EH (cell line): ENCODE measurements around the gene CAPN13.
"Not testable (repeated sequence)": the region's sequence is repeated elsewhere in the genome, so short reads cannot be mapped to it uniquely, and the experiment has no call there.

Experiments
- DNase-seq: peaks from one replicate; pipeline ENCODE4 v3.0.0-alpha.2; 2015; ENCODE audit warnings: low read depth

CAPN13 gene

DNA sequence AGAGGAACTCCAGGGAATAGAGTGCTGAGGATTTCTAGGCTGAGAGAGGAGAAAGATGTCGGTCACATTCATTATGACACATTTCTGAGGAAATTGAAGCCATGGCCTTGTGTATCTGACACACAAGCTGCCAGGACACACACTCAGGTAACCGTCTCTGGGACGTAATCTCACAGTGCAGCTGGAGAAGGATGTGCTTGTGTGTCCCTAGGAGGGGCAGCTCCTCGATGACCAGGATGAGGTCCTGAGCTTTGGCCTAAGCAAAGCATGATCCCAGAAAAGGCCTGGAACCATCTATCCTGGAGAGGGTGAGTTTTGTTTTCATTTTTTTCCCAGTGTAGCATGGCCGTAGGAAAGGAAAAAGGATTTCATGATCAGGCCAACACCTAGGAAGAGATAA is 102.2 kb downstream of the CAPN13 start:
- DNase-seq = no peak

DNA sequence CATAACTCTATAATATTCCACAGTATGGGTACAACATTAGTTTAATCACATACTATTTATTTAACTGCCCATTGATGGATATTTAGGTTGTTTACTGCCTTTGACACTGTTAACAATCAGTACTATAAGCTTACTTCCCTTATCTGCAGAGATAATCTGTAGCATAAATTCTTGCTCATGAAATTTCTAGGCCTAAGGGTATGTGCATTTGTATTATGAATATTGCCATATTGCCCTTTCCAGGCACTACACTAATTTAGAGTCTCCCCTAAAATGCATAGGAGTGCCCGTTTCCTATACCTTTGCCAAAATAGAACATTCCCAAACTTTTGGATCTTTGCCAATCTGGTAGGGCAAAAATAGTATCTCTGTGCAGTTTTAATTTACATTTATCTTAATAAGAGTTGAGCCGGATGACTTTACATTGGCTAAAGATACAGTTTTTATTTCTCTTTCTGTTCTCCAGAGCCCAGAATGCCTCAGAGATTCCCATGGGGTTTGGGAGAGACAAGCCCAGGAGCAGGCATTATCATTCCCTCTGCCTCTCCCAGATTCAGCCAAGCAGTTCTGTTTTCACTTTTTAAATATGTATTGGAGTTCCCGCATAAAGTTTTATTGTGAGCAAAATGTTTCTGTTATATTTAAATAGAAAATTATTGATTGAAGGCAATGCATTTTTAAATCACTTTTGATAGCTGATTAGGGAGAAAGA is 102.8 kb downstream of the CAPN13 start:
- peak; percentile 19 for DNase-seq

DNA sequence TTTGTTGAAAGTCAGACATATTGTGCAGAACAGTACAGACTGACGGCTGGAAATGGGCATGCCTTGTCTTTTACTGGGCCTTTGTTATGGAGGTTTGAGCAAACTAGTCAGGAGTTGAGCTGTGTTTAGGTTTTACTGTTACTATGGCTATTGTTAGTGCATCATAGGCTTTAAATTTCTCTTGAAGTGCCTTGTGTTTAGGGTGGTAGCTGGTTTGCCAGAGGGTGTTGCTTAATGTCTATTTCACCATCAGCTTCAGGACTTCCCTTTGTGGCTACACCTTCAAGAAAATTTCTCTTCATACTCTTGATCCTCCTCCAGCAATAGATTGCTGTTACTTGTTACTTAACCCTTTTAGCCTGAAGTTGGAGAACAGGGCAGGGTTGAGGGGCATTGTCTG is 104.6 kb downstream of the CAPN13 start:
- DNase-seq = no peak

DNA sequence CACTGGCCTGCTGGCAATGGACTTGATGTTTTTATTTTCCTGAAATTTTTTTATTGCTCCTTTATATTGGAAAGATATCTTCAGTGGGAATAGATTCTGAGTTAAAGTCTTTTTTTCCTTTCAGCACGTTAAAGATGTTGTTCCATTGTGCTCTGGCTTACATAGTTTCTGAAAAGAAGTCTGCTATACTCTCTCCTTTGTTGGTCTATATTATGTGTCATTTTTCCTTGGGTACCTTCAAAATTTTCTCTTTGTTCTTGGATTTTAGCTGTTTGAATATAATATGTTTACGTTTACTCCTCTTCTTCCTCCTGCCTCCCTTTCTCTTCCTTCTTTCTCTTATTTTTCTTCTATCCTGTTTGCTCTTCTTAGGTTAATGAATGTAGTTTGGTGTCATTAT is 105.5 kb downstream of the CAPN13 start:
- no peak for DNase-seq

DNA sequence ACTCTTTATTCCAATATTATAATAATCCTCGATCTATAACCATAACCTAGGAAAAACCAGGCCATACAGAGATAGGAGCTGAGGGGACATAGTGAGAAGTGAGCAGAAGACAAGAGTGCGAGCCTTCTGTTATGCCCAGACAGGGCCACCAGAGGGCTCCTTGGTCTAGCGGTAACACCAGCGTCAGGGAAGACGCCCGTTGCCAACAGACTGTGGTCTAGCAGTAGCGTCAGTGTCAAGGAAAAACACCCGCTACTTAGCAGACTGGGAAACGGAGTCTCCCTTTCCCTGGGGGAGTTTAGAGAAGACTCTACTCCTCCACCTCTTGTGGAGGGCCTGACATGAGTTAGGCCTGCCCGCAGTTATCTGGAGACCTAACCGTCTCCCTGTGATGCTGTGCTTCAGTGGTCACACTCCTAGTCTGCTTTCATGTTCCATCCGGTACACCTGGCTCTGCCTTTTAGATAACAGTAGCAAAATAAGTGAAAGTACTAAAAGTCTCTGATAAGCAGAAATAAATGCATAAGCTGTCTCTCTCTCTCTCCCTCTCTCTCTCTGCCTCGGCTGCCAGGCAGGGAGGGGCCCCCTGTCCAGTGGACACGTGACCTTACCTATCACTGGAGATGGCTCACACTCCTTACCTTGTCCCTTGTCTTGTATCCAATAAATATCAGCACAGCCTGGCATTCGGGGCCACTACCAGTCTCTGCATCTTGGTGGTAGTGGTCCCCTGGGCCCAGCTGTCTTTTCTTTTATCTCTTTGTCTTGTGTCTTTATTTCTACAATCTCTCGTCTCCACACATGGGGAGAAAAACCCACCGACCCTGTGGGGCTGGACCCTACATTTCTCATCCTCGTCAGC is 109.8 kb downstream of the CAPN13 start:
- not testable (repeated sequence) for DNase-seq

DNA sequence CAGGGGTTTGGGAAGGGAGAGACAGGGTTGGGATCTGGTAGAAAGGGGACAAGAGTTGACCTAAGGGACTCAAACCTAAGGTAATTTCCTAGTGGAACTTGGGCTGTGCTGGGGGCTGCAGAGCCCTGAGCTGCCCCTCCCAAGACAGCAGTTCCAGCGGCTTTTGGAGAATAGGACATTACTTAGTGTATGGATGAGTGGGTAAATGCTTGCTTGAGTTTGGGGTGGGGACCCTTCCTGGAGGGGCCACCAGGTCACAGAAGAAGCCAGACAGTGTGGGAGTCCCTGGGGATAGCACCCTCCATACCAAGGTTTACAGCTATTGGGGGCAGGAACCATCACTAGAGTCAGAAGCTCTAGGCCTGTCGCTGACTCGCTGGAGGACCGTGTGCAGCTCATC is 111.5 kb downstream of the CAPN13 start:
- no peak for DNase-seq

DNA sequence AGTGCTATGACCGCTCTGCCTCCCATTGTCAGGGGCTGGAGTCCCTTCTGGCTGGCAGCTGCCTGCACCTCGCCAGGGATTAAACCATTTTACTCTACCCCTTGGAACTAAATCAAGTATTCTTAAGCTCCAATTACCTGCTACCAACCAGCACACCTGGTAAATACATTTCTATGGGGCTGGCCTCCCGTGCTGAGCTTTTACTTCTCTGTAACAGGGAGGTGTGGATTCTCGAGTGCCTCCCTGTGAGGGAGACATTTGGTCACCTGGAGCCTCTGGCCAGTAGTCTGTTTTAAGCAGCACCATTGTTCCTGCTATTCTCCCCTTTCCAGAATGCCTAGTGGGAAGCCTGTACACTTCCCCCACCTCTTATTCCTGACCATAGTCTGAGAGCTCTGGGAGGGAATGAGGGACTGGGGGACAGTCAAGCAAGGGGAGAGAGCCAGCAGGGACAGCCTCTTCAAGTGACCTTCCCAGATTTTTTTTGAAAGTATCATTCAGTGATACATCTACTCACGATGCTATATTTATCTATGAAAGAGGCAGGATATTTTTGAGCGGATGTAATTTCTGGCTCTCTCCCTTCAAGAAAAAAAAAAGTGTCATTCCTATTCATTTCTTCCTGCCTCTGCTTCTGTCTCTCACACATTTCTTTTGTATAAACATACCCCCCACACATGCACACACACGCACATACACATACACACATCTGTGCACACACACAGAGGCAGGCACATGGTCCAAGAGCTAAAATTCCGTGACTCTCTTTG is 112.8 kb downstream of the CAPN13 start:
- DNase-seq = peak; percentile 46

DNA sequence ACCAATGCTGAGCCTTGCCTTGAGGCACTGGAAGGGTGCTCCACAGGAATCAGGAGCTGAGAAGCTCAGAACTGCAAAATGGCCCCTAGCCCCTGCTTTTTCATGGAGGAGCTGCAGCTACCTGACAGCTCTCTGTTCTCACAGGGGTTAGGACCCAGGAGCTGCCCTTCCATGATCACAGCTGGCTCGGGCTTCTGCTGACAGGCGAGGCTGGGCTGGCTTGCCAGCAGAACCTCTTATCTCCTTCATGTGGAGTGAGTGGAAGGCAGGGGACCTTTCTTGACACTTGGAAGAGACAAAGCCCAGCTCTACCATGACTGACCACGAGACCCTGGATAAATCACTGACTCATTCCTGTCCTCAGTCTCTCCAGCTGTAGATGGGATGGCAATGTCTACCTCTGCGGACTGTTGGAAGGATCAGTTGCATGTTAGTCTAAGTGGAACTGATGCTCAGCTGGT is 113.4 kb downstream of the CAPN13 start:
- no peak for DNase-seq

DNA sequence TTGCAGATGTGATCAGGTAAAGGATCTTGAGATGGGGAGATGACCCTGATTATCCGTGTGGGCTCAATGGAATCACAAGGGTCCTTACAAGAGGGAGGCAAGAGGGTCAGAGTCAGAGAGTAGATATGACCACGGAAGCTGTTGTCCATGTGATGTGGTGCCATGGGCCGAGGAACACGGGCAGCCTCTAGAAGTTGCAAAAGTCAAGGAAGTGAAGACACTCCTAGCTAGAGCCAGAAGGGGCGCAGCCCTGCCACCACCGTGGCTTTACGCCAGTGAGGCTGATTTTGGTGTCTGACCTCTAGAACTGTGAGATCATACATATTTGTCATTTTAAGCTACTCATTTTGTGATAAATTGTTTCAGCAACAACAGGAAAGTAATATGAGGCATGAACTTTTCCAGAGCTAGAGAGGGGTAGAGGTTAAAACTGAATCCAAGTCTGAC is 114.4 kb downstream of the CAPN13 start:
- peak; percentile 41 for DNase-seq

DNA sequence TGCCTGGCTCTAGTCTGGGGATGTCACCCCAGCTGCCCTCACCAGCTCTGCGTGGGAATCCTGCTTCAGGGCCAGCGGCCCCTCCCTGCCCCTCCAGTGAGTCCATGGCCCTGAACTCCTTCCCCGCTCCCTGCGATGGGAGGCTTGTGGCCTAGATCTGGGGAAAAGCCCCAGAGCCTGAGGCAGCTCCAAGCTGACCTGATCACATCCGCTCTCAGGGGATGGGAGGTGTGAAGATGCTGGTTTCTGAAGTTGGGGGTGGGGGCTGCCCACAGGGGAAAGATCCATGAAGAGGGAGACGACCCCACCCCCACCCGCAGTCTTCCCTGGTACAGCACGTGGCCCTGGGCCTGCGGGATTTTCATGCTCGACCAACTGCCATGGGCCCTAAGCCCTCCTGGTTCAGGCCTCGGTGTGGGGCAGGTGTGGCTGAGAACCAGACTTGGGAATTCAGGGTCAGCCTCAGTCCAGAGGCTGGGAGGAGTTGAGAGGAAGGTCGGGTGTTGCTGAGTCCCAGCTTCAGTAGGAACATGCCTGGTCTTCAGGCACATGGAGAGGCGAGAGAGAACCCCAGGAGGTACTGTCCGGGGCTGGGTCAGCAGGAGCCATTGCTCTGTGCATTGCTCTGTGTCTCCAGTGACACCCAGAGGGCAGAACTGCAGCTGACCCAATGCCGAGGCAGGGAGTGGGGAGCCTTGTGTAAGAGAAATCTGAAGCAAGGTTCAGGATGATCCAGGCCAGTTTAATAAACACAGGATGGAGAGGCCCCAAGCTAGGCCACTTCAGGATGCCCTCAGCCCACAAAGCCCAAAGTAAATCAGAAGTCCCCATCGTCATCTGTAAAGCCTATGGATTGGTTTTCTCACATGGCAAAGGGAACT is 115.1 kb downstream of the CAPN13 start:
- DNase-seq = peak; percentile 57

DNA sequence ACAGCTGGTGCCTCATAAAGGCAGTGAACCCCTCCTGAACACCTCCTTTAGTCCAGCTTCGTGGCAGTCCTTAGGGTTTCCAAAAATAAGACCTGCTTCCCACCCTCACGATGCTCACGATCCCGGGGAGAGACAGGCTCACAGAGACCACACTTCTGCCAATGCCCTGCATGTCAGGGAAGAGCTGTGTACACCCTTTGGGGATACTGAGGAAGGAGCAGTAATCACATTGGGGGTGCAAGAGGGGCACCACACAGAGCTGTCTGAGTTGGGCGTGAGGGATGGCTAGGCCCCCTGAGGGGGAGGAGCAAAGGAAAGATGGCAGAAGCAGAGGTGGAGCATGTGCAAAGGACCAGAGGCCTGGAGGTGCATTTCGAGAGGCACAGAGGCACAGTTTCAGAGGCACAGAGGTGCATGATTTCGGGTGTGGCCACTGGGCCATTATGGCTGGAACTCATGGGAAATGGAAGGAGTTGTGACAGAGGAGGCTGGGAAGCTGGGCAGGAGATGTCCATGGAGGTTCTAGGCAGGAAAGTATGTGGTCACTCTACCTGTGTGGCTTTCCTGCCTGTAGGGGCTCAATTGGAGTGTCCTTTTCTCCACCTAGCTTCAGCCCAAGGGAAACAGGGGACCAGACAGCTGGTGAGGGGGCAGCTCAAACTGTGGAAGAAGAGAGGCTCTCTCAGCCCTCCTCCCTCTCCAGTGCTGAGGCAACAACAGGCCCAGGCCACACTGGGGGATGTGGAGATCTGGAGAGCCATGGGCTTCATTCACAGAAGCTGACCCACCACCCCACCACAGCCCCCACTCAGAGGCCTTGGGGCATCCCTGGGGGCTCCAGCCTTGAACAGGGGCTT is 115.9 kb downstream of the CAPN13 start:
- no peak for DNase-seq

DNA sequence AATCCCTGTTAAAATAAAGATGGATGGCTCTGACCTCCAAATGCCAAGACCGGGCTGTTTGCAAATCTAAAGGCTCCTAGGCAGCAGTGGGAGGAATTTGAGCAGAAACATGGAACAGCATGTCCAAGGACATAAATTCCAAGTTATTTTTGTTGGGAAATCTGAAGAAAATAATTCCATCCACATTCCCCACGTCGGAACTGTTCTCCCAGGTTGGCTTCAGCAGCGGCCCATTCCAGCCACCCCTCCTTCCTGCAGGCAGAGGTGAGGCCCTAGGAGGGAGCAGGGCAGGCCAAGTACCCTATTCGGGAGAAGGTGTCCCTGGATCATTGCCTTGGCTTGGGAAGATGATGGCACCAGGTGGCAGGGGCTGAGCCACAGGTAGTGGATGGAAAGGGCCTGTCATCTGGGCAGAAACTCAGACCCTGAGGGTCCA is 117.1 kb downstream of the CAPN13 start:
- no peak for DNase-seq

DNA sequence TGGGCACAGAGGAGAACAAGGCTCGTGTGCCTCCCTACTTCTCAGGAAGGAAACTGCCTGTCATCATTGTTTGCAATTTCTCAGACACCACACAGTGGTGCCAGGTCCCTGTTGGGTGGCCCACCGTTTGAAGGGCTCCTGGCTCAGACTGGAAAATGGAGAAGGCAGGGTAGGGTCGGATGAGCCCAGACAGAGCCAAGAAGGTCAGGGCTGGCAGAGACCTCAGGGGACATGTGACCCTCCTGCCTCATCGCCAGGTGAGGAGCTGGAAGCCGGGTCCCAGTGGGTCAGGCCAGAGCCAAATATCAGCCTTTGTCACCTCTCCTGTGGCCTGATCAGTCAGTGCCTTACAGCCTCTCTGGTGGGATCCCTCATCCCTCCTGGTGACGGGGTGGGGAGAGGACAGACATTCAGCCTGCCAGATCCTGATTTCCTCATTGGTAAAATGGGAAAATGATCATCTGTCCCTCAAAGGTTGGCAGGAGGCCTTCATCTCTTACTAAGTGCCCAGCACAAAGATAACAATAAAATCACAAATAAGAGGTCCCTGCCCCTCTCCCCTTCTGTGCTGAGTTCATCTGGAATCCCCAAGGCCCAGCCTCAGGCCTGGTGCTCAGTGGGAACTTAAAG is 117.6 kb downstream of the CAPN13 start:
- no peak for DNase-seq

DNA sequence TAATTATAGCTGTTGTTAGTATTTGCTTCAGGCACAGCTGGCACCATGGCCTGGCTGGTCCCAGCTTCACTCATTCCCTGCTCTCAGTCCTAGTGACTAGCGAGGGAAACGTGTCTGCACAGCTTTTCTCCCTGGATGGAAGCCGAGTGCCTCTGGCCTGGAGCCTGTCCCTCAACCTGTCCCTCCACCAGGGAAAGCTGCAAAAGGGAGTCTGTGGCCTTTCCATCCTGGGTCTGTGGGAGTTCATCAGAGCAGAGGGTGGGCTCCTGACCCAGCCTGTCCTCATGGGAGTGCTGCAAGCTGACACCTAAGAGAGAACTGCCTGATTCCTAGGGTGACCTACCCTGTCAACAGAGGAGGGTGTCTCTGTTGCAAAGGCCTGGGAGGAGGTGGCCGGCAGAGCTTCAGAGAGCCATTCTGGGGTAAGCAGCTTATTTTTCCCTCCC is 118.3 kb downstream of the CAPN13 start:
- no peak for DNase-seq

DNA sequence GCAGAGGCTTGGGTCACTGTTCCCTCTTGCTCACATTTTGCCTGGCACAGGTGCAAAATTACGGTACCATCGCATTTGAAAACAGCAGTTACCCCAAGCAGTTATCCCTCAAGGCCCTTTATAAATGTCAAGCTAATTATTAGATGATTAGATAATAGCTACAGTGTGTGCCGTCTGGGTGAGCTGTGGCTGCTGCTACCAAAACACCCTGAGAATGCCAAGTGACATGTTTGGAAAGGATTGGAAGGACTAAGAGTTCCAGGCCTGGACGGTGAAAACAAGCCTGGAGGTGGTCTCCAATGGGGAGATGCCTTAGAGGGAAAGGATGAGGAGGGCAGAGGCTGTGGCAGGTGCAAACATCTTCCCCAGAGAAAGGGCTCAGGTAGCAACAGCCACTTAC is 120.6 kb downstream of the CAPN13 start:
- no peak for DNase-seq

DNA sequence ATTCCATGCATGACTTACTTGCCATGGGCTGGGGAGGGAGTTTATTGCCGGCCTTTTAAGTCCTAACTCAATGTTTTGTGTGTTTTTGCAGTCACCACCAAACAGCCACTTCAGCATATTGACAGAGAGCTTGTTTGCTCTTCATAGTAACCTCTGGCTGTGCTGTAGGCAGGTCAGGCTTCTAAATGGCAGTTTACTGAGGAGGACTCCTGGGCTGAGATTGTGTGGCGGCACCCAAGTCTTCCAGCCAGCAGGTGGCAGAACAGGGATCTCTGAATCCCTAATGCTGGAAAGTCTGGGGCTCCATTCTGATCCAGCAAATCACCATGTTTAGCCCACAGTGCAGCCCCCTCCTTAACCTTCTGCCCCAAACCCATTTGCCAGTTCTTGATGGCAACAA is 121.2 kb downstream of the CAPN13 start:
- no peak for DNase-seq

DNA sequence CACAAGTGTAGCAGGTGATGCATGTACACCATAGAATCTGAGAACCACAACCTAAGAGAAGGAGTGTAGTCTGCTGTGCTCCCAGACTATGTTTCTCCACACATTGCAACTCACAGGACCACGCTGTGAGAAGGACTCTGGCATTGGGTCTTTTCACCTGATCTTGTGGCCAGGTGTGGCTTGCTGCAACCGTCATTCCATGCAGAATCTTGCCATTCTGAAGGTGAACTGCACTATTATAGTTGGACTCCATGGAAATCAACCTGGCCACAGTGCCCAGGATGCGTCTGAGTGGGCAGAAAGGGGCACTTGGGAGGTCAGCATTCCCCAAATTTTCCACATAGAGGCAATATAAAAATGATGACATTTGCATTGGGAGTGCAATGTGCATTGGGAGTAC is 122.2 kb downstream of the CAPN13 start:
- DNase-seq = no peak

DNA sequence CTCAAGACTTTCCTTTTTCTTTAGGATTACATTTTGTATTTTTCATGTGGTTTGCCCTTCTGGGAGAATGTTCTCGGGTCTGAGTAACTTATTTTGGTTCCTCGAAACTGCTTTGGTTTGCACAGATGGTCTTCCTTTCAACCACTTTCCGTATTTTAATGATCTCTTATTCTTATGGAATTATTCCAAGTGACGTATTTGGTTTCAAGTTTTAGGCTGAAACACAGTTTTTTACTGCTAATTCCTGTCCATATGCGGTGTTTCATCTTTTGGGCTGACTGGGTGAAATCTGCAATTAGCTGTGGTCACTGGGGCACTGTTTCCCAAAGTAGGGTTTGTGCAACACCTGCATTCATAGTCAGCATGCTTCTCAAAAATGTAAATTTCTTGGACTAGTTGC is 122.7 kb downstream of the CAPN13 start:
- DNase-seq = peak; percentile 16

DNA sequence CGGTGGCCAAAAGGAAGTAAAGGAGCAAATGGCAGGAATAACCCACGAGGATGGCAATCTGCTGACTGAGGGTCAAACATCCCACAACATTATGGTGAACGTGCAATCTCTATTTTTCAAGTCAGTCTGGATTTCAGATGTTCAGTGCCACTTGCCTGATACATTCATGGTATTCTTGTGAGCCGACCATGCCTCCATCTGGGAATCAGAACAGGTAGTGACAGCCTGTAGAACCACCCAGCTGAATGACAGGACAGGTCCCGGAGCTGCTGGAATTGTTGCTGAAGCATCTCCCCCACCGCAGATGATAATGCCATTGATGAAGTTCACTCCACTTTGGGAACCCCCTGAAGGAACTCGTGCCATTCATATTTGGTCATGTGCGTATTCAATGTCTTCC is 123.2 kb downstream of the CAPN13 start:
- DNase-seq = no peak
